HEK293 (cell line): Measurements from ENCODE around the gene ERO1B.

Experiments
- CTCF ChIA-PET: fragments of 350-600 bp; formaldehyde crosslinking; extraction: SDS; loops from one replicate; lab custom pipeline; 2021; ENCODE audit warnings: antibody characterized with exemption; lab: Yijun Ruan, JAX
- POLR2A ChIA-PET: fragments of 300-600 bp; formaldehyde crosslinking; extraction: SDS; loops from one replicate; lab custom pipeline; 2020; ENCODE audit warnings: antibody characterized with exemption, inconsistent platforms; lab: Yijun Ruan, JAX
- H3K27ac ChIP-seq: fragments of 200-500 bp; sonication (Bioruptor generic); 2 replicates; pipeline ENCODE4 v1.5.1; 2014; ENCODE audit warnings: low read depth, low read length, control low read depth, inconsistent platforms; ENCODE audit errors: extremely low read depth
- H3K36me3 ChIP-seq, 2 experiments: fragments of 200-500 bp in 1 of 2; sonication (Bioruptor generic) in 1 of 2; 1 replicate in 1 of 2; 2 replicates in 1 of 2; pipeline ENCODE4 v1.5.1; 2014 to 2017; ENCODE audit warnings: inconsistent platforms in 2 of 2, low read length in 2 of 2; ENCODE audit not compliant: control insufficient read depth in 2 of 2, insufficient read depth in 1 of 2
- H3K4me1 ChIP-seq: fragments of 200-500 bp; sonication (Bioruptor generic); 2 replicates; pipeline ENCODE4 v1.5.1; 2014; ENCODE audit warnings: mild to moderate bottlenecking, low read length, inconsistent platforms; ENCODE audit not compliant: control insufficient read depth, insufficient read depth
- H3K4me3 ChIP-seq: 2 replicates; pipeline ENCODE4 v1.5.1; 2011; ENCODE audit warnings: low read depth, mild to moderate bottlenecking, control low read depth, low read length, moderate library complexity
- H3K9me3 ChIP-seq: fragments of 200-500 bp; sonication (Bioruptor generic); 2 replicates; pipeline ENCODE4 v1.5.1; 2014; ENCODE audit warnings: low read depth, low read length, inconsistent platforms; ENCODE audit not compliant: control insufficient read depth, insufficient read depth
- BCL11B ChIP-seq: fragments of 450-650 bp; formaldehyde crosslinking; IDR thresholded peaks from 2 replicates; pipeline ENCODE4 v1.5.1; 2016; ENCODE audit warnings: low read depth, missing biosample characterization, missing genetic modification characterization
- GLI2 ChIP-seq: fragments of 450-650 bp; formaldehyde crosslinking; IDR thresholded peaks from 2 replicates; pipeline ENCODE4; 2017; ENCODE audit warnings: missing biosample characterization, missing genetic modification characterization, low read depth, borderline replicate concordance
- SETDB1 ChIP-seq: IDR thresholded peaks from one replicate; pipeline ENCODE4 v1.6.1; 2017; ENCODE audit warnings: mild to moderate bottlenecking, low read length, moderate library complexity, mixed read lengths; ENCODE audit not compliant: insufficient read length
- SP7 ChIP-seq: fragments of 450-650 bp; formaldehyde crosslinking; IDR thresholded peaks from 2 replicates; pipeline ENCODE4 v1.5.1; 2016; ENCODE audit warnings: missing biosample characterization, missing genetic modification characterization
- TRIM28 ChIP-seq: IDR thresholded peaks from 2 replicates; pipeline ENCODE4 v1.6.1; 2011; ENCODE audit warnings: low read length, control low read depth, borderline replicate concordance
- ZBTB6 ChIP-seq: fragments of 450-650 bp; formaldehyde crosslinking; IDR thresholded peaks from 2 replicates; pipeline ENCODE4 v1.5.1; 2017; ENCODE audit warnings: missing biosample characterization, missing genetic modification characterization
- ZFP3 ChIP-seq: fragments of 450-650 bp; formaldehyde crosslinking; IDR thresholded peaks from 2 replicates; pipeline ENCODE4 v1.5.1; 2016; ENCODE audit warnings: low read depth, missing biosample characterization, missing genetic modification characterization
- ZNF114 ChIP-seq: fragments of 450-650 bp; formaldehyde crosslinking; IDR thresholded peaks from 2 replicates; pipeline ENCODE4 v1.5.0; 2017; ENCODE audit warnings: missing biosample characterization, missing genetic modification characterization
- ZNF133 ChIP-seq: fragments of 450-650 bp; formaldehyde crosslinking; IDR thresholded peaks from 2 replicates; pipeline ENCODE4 v1.5.1; 2016; ENCODE audit warnings: missing biosample characterization, missing genetic modification characterization
- ZNF239 ChIP-seq: fragments of 450-650 bp; formaldehyde crosslinking; IDR thresholded peaks from 2 replicates; pipeline ENCODE4 v1.5.1; 2016; ENCODE audit warnings: missing biosample characterization, missing genetic modification characterization
- ZNF24 ChIP-seq: fragments of 450-650 bp; formaldehyde crosslinking; IDR thresholded peaks from 2 replicates; pipeline ENCODE4 v1.5.1; 2016; ENCODE audit warnings: missing biosample characterization, missing genetic modification characterization
- ZNF266 ChIP-seq: fragments of 450-650 bp; formaldehyde crosslinking; IDR thresholded peaks from 2 replicates; pipeline ENCODE4 v1.5.1; 2016; ENCODE audit warnings: missing biosample characterization, missing genetic modification characterization, low read depth
- ZNF280D ChIP-seq: fragments of 450-650 bp; formaldehyde crosslinking; IDR thresholded peaks from 2 replicates; pipeline ENCODE4 v1.5.1; 2016; ENCODE audit warnings: missing biosample characterization, missing genetic modification characterization
- ZNF302 ChIP-seq: fragments of 450-650 bp; formaldehyde crosslinking; IDR thresholded peaks from 2 replicates; pipeline ENCODE4 v1.5.1; 2016; ENCODE audit warnings: missing biosample characterization, missing genetic modification characterization, low read depth
- ZNF449 ChIP-seq: fragments of 450-650 bp; formaldehyde crosslinking; IDR thresholded peaks from 2 replicates; pipeline ENCODE4 v1.5.1; 2017; ENCODE audit warnings: missing biosample characterization, mild to moderate bottlenecking, missing genetic modification characterization, moderate library complexity
- ZNF473 ChIP-seq: fragments of 450-650 bp; formaldehyde crosslinking; IDR thresholded peaks from 2 replicates; pipeline ENCODE4 v1.5.1; 2017; ENCODE audit warnings: missing biosample characterization, missing genetic modification characterization
- ZNF488 ChIP-seq: fragments of 450-650 bp; formaldehyde crosslinking; IDR thresholded peaks from 2 replicates; pipeline ENCODE4 v1.5.1; 2016; ENCODE audit warnings: missing biosample characterization, missing genetic modification characterization
- ZNF513 ChIP-seq: fragments of 450-650 bp; IDR thresholded peaks from 2 replicates; pipeline ENCODE4 v1.5.1; 2018; ENCODE audit warnings: missing biosample characterization, missing genetic modification characterization
- ZNF580 ChIP-seq: fragments of 450-650 bp; formaldehyde crosslinking; IDR thresholded peaks from 2 replicates; pipeline ENCODE4 v1.5.1; 2016; ENCODE audit warnings: missing biosample characterization, missing genetic modification characterization
- ZNF621 ChIP-seq: fragments of 450-650 bp; formaldehyde crosslinking; IDR thresholded peaks from 2 replicates; pipeline ENCODE4 v1.5.1; 2017; ENCODE audit warnings: missing biosample characterization, missing genetic modification characterization
- ZNF629 ChIP-seq: fragments of 450-650 bp; formaldehyde crosslinking; IDR thresholded peaks from 2 replicates; pipeline ENCODE4 v1.5.1; 2017; ENCODE audit warnings: missing biosample characterization, missing genetic modification characterization
- ZNF654 ChIP-seq: fragments of 450-650 bp; formaldehyde crosslinking; IDR thresholded peaks from 2 replicates; pipeline ENCODE4 v1.5.1; 2016; ENCODE audit warnings: low read depth, missing biosample characterization, missing genetic modification characterization

Gene ERO1B

GRCh38 chr1:236269439-236269838 lies 12.3 kb downstream of the ERO1B start (continued):
- TF ChIP-seq ZNF513 (tag by site-specific recombination), result no peak
- TF ChIP-seq ZNF266 (tag by site-specific recombination), result no peak
- TF ChIP-seq ZBTB6 (tag by site-specific recombination), result no peak
- TF ChIP-seq ZNF302 (tag by site-specific recombination), result no peak
- TF ChIP-seq ZNF654 (tag by site-specific recombination), result no peak
- no peak for TF ChIP-seq ZNF114
- no peak for TF ChIP-seq ZNF621 (tag by site-specific recombination)
- TF ChIP-seq ZNF133 (tag by site-specific recombination), result no peak
- no peak for TF ChIP-seq SP7
- TF ChIP-seq ZFP3, result no peak
- no peak for TF ChIP-seq ZNF449

GRCh38 chr1:236261898-236262297 lies 19.9 kb downstream of the ERO1B start:
- POLR2A ChIA-PET, result no interaction called here

More at GRCh38 chr1:236261898-236262297, 19.9 kb downstream of the ERO1B start:
- H3K4me3 ChIP-seq, result no peak overlapping the region
- no peaks in the 10 kb centered on the region for H3K4me1 ChIP-seq
- H3K9me3 ChIP-seq, result 0 out of 2 replicates have a peak, but pooled peaks cover 2% of the 10 kb centered on the region
- CTCF ChIA-PET, result interaction anchor here (0.6 to 1.0 kb wide), 2 partner anchors 151 to 1072 kb away, joined by 3 to 4 read pairs; no protein-coding TSS in a partner anchor
- no peak overlapping the region for H3K27ac ChIP-seq
- TF ChIP-seq ZNF473 (no peak), ZNF24 (tag by site-specific recombination) (0 out of 2 replicates have a peak, but pooled peaks have one; percentile 53), ZNF629 (tag by site-specific recombination) (no peak), SETDB1 (peak; percentile 12), GLI2 (tag by site-specific recombination) (no peak), ZNF280D (peak; percentile 99), ZNF488 (tag by site-specific recombination) (no peak), ZNF239 (tag by site-specific recombination) (no peak), TRIM28 (peak; percentile 63; the same call in 1 of the 2 replicates), BCL11B (tag by site-specific recombination) (no peak), ZNF580 (peak; percentile 71)
- TF ChIP-seq, all 188 proteins: peak for 5
- H3K36me3 ChIP-seq, result peaks cover 0 to 19% of the 10 kb centered on the region in 2 experiments; a peak in 2 of 3 replicates
